ENCODE measurements around the gene PINLYP.
"Not testable (repeated sequence)": the region's sequence is repeated elsewhere in the genome, so short reads cannot be mapped to it uniquely, and the experiment has no call there.

PINLYP gene

DNA sequence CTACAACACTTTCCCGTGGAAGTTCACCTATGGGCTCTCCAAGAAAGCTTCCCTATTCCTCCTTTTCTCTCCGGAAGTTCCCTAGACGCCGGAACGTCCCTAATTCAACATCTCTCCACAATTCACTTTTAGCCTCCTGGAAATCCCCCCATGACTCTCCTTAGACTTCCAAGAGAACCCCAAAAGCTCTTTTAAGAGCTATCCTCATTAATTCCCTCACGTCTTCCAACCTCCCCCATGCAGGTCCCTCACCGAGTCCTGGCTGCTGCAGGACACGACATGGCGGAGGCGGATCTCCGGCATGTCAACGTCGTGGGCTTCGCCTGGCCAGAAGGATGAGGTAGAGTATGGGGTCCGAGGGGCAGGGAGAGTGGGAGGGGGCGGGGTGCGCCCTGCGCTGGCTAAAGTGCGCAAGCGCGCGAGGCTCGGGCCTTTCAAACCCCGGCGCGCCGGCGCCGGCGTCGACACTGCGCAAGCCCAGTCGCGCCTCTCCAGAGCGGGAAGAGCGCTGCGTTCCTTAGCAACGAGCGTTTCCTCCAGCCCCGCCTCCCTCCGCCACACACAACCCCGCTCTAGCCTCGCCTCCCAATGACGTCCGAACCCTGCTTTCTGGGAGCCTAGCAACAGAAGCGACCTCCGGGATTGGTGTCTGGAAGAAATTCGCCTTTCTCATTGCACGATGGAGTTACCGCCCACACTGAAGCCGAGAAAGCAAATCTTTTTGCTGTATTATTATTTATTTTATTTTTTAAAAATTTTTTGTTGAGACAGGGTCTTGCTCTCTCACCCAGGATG, at the start of gene PINLYP, which contains the start of gene XRCC1:
Gene PINLYP (plus strand): TSS at position 646 of the 795 bp plus-strand sequence. CDS start 1,391 bp downstream, outside the sequence.
Gene XRCC1 (minus strand): TSS at position 372 of the 795 bp plus-strand sequence. CDS start 69 bp downstream, at position 303.
- DNase-seq, result peak; percentile 87

DNA sequence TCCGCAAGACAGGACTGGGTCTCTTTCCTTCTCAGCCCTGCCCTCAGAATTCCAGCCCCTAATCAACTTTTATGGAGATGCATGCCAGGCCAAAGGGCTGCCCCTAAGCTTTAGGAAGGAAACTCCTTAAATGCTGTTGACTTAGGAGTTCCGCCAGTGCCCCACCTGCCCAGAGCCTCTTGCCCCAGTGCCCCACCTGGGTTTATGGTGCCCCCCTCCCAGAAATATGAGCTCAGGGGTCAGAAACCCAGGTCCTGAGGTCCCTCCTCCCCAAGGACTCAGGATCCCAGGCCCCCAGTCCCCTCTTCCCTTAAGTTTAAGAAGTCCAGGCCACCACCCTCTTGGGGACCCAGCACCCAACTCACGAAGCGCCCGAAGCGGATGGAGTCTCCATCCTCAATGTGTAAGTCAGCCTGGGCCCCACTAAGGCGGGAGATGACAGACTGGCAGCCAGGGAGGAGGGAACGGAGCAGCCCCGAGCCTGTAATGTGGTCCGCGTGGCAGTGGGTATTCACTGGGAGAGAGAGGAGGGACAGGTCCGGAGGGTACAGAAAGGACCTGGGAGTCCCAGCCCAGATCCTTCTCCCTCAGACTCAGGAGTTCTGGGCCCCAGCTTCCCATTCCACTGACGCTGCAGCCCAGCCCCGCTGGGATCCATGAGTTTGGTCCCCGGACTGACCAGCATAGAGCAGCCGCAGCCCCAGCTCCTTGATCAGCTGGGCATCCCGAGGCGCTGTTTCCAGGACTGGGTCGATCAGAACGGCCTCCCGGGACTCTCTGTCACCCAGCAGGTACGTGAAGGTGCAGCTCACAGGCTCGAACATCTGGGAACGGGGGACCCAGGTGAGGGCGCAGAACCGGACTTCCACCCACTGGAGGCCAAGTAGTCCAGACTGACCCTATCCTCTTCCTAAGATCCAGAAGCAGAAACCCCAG, 49.5 kb upstream of the PINLYP start:
- no peak for DNase-seq

DNA sequence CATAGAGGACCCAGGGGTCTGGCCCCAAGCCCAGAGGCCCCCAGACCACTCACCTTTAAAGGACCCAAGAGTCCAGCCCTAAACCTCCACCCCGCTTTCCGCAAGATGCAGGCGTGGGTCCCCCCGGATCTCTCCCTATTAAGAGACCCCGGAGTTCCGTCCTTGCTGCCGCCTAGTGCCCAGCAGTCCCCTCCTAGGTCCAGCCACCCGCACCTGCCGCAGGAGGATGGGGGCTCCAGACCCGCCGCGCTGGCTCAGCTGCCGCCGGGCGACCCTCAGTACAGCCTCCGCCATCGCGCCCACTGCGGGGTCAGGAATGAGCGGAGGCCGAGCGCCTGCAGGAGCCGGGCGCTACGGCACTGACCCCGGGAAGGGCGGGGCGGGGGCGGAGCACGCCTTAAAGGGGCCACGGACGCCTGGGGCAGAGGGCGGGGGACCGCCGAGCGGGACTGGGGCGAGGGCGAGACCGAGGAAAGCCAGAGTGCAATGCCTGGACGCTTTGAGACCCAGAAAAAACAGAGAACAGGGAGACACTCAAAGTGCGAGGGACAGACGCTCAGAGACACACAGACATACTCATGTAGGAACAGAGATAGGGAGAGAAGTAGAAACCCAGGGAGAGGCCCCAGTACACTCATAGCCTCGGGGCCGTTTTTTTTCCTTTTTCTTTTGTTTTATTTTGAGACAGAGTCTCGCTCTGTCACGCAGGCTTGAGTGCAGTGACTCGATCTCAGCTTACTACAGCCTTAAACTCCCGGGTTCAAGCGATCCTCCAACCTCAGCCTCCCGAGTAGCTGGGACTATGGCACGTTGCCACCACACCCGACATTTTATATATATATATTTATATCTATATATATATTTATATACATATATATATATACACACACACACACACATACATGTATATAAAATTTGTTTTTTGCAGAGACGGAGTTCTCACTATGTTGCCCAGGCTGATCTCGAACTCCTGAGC, 48.4 kb upstream of the PINLYP start, which contains the start of gene ETHE1:
Gene ETHE1 (minus strand): TSS at position 318 of the 976 bp plus-strand sequence. CDS start 24 bp downstream, at position 294.
- peak; percentile 61 for DNase-seq

DNA sequence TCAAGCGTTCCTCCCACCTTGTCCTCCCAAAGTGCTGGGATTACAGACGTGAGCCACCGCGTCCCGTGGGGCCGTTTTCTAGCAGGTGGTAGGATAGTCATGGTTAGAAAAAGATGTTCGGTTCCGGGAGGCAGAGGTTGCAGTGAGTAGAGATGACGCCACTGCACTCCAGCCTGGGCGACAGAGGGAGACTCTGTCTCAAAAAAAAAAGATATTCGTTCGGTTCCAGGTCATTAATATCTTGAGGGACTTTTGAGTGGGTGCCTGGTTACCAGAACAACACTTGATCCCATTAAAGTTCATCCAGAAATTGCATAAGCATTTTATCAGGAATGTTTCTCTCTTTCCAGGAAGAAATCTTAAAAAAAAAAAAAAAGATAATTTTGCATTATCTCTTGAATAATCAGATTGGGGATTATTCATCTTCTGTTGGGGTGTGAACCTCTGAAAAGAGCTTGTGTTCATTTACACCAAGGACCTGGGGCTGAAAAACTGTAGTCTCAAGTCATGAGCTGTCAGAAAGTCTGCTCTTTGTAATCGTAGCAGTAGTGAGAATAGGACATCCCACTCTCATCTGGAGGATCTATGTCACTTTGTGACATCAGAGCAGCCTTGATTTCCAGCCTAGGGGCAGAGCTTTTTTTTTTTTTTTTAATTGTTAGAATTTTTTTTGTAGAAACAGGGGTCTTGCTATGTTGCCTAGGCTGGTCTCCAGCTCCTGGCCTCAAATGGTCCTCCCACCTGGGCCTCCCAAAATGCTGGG, 47.6 kb upstream of the PINLYP start:
- DNase-seq, result no peak

DNA sequence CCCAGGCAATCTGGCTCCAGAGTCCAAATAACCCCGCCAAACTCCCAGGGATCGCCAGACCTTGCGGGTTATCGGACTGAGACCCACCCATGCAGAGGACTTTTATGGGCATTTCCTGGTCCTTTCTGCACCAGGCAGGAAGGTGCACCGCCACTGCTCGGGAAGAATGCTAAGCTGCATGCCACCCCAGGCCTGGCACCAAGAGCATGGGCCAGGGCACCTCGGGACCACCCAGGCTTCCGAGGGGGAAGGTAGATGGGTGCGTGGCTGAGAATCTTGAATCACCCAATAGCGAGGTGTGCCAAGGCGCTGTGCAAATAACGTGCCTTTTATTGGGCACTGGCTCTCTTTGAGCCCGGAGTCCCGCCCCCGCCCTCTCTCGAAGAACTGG, 43.0 kb upstream of the PINLYP start:
- no peak for DNase-seq

DNA sequence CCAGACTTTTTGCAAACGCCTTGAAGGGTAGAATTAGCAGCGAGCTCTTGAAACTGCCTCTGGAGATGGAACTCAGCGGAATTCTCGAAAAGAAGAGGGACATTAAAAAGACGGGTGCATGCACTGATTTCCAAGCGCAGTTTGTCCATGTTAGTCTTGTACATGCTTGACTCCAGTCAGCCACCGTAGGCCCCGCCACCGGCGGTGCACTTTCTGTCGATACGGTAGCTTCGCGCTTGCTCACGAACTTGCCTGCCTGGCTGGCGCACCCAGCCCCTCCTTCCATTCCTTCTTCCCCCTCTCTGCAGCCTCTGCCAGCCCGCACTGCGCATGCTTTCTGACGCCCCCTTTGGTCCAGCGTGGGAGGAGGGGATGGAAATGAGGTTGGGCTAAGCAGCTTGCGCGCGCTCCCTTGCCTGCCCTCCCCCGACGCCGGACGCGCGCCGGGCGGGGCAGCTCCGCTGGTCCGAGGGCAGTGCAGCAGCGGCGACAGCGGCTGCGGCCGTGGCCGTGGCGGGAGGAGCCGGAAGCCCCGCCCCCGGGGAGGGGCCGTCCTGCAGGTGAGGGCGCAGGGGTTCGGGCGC, 42.5 kb upstream of the PINLYP start, which contains the start of gene ZNF575:
Gene ZNF575 (plus strand): TSS at position 227 of the 584 bp plus-strand sequence. CDS start 1,235 bp downstream, outside the sequence.
- peak; percentile 80 for DNase-seq

DNA sequence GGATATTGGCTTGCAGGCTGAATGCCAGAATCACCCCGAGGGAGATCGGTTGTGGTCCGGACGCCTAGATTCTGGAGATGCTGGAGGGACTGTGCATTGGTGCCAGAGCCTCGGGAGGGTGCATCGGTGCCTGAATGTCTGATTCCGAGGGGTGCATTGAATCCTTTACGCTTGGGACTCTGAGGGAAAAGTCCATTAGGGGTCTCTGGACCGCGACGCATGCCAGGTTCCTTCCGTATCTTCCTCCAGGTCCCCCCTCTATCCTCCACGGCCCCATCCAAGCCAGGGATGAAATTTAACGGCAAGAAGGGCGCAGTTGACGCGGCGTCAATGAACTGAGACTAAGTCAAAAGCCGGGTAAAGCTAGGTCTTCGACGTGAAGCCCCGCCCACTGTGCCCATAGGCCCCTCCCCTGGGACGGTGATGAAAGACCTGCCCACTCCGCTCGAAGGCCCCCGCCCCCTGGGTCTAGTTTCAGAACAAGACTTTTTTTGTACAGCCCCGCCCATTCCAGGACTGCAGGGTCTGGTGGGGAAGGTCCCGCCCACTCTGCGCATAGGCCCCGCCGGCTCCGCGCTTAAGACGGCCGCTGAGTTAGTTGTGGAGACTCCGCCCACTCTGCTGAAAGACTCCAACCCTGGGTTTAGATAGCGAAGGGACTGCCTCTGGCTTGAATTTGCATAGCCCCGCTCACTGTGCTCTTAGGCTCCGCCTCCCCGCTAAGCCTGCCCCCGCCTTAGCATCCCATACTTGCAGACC, 41.9 kb upstream of the PINLYP start:
- DNase-seq, result peak; percentile 91

DNA sequence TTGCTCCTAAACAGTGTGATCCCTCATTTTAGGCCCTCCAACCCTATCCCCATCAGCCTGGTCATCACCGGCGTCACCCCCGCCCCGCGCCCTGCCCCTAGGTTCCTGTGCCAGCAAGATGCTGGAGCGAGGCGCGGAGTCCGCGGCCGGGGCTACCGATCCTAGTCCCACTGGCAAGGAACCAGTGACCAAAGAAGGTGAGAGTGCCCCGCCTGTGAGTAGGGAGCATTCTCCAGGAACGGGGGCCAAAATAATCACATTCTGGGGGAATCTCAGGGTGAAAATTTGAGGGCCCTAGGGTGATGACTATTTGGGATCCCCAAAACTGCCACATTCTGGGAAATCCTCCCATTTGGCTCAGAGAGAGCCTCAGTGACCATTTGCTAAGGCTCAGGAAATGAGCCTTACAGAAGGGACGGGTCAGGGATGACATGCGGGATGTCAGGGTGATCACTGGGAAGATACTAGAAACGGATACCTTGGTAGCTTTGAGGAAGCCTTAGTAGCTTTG, 41.2 kb upstream of the PINLYP start:
- no peak for DNase-seq

DNA sequence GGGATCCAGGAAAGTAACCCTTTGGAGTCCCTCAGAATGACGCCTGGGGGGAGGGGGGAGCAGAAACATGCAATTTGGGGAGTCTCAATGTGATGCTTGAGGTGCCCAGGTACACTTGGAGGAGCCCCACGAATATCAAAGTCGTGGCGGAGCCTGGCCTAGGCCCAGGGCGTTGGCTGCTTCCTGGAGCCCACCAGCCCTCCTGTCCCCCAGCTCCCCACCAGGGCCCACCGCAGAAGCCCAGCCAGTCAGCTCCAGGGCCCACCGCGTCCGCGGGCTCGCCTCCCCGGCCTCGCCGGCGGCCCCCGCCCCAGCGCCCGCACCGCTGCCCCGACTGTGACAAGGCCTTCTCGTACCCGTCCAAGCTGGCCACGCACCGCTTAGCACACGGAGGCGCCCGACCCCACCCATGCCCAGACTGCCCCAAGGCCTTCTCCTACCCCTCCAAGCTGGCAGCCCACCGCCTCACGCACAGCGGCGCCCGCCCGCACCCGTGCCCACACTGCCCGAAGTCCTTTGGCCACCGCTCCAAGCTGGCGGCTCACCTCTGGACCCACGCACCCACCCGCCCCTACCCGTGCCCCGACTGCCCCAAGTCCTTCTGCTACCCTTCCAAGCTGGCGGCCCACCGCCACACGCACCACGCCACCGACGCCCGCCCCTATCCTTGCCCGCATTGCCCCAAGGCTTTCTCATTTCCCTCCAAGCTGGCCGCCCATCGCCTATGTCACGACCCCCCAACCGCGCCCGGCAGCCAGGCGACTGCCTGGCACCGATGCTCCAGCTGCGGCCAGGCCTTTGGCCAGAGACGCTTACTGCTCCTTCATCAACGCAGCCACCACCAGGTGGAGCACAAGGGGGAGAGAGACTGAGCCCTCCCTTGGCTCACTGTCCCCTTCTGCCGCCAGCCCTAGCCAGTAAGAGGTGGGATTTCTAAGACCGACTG, 40.5 kb upstream of the PINLYP start:
- DNase-seq, result no peak

DNA sequence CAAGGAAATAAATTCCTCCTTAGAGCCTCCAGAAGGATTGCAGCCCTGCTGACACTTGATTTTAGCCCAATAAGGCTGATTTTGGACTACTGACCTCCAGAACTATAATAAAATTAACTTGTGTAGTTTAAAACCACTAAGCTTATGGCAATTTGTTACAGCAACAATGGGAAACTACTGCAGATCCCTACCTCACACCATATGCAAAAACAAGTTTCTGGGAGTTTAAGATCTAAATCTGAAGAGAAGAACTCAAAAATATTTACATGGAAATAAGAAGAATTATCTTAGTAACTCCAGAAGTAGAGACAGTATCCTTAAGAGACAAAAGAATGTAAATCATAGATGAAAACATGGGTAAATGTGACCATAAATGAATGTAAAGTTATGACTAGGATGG, 36.7 kb upstream of the PINLYP start:
- DNase-seq, result no peak

DNA sequence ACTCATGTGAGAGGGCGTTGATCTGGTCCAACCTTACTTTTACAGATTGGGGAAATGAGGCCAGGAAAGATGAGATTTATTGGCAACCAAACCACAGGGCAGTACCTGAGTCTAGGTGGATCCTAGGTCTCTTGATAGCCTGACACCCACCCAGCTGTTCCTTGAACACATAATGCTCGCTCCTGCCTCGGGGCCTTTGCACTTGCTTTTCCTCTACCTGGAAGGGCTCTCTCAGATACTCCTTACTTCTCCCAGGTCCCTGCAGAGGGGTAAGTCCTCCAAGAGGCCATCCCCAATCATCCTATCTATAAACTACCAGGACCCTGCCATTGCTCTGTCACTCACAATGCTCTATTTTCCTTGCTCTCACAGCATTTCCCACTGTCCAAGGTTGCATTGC, 35.2 kb upstream of the PINLYP start:
- DNase-seq, result no peak

DNA sequence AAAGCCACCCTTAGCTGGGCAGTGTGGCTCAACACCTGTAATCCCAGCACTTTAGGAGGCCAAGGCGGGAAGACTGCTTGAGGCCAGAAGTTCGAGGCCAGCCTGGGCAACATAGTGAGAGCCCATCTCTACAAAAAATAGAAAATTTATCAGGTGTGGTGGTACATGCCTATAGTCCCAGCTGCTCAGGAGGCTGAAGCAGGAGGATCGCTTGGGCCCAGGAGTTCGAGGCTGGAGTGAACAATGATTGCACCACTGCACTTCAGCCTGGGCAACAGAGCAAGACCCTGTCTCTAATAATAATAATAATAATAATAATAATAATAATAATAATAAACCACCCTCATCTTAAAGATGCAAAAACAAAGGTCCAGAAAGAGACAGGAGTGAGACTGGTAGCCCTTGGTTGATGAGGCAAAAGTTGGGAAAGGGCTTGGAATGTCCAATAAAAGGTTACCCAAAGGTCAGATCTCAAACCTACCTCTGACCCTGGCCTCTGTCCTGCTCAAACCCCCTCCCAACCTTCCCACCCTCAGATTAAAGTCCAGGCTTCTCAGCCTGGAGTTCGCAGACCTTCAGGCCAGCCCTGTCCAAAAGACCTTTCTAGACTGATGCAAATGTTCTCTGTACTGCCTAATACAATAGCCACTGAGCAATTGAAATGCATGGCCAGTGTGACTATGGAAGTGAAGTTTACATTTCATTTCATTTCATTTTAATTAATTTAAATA, 33.5 kb upstream of the PINLYP start:
- DNase-seq, result no peak

DNA sequence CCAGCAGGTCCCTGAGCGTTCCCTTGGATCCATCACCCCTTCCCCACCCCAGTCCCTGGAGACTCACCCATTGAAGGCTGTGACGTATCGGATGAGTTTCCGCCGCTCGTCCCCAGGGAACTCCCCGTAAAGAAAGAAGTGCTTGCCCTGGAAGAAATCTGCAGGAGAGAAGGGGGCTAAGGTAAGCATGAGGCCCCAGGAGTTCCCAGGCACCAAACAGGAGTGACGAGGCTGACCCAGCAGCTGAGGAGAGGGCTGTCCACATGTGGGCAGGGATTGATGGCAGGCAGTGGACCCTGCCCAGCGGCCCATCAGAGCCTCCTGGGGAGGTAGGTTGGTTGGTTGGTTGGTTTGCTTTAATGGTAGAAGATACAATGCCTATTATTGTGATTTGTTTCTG, 31.5 kb upstream of the PINLYP start:
- no peak for DNase-seq

DNA sequence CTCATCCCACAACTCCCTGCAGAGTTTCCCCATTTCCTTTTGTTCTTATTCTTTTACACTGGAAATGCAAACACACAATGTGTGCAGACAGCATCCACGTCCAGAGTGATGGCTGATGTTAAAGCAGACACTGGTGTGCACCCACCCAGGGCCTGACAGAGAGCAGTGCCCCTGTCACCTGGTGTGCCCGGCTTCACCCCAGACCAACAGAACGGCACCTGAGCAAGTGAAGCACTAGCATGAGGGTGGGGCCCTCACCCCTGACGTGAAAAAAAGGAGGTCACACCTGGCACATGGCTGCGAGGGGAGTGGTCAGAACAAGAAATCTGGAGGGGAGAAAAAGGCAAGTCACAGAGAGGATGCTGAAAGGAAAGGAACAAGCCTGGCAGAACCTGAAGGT, 30.3 kb upstream of the PINLYP start:
- no peak for DNase-seq

DNA sequence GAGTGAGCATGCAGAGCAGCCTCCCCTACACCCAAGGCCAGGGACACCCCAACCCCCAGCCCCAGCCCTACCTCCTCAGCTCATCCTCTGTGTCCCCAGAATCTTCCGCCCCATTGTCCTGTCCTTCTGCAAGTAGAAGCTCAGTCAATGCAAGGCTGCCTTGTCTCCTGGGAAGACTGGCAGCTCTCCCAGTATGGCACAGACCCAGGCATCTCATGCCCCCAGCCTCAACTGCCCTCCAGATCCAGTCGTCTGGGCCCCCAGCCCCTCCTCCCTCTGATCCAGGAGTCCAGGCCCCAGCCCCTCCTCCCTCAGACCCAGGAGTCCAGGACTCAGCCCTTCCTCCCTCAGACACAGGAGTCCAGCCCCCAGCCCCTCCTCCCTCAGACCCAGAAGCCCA, 29.6 kb upstream of the PINLYP start:
- DNase-seq, result no peak

DNA sequence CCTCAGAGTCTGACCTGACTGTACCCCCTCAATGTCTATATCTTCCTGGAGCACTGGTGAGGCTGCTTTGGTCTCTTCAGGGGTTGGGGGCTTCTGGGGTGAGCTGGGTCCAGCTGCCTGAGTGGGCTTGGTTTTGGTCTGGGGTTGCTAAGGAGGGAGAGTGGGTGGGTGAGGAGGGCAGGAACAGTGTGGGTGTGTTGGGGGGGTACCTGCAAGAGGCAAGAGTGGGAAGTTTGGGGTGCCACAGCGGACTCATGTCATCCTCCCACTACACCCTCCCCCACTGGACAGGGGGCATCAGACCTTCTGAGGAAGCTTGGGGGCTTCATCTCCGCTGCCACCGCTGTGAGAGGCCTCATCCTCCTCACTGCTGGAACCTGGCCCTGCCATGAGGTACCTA, 29.0 kb upstream of the PINLYP start:
- no peak for DNase-seq

DNA sequence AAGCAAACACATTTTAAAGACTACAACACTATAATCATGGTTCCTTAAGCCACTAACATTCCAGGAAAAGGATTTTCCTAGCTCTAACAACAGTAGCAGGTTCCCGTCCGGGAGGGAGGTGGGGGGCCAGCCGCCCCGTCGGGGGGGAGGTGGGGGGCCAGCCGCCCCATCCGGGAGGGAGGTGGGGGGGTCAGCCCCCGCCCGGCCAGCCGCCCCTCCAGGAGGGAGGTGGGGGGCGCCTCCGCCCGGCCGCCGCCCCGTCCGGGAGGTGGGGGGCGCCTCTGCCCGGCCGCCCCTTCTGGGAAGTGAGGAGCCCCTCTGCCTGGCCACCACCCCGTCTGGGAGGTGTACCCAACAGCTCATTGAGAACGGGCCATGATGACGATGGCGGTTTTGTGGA, 27.7 kb upstream of the PINLYP start:
- not testable (repeated sequence) for DNase-seq

DNA sequence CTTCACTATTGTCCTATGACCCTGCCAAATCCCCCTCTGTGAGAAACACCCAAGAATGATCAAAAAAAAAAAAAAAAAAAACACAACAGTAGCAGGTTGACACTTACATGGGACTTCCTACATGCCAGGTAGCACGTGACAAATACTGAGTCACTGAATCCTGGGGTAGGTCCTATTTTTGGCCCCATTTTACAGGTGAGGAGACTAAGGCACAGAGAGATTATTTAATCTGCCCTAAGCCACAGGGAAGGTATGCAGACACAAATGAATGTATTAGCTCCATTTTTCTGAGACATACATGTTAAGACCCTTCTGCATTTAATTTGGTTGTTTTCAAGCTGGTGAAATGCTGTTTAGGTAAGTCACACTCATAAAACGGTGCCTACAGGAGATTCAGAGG, 26.9 kb upstream of the PINLYP start:
- no peak for DNase-seq
